ENCODE measurements around the gene WDR37.
"Not testable (repeated sequence)": the region's sequence is repeated elsewhere in the genome, so short reads cannot be mapped to it uniquely, and the experiment has no call there.

WDR37 gene

DNA sequence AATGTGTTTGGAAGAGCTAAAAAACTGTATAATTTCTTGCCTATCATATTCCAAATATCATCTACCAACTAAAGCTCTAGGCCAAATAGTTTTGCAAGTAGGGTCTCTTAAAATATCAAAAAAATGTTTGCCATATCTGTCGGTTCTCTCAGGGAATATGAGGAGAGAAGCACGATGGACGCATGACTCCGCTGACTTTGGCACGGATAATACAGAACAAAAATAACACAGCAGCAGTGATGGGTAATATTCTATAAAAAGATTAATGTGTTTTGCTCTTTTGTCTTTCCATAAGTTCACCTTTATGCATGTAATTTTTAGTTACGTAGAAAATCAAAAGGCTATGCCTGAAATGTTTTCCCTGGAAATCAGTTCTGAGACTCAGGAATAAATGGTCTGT lies 29.6 kb upstream of the WDR37 start:
- DNase-seq (ENCODE audit: low spot score), result no peak

DNA sequence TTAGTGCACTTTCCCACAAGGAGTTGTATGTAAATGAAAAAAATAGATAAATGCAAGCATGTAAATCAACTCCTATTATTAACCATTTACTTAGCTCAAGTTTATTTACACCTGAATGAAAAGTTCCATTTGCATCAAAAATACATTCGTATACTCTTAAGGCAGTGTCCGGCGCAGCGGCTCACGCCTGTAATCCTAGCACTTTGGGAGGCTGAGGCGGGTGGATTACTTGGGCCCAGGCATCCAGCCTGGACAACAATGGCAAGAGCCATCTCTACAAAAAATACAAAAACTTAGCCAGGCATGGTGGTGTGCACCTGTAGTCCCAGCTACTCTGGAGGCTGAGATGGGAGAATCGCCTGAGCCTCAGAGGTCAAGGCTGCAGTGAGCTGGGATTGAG lies 26.3 kb upstream of the WDR37 start:
- TF ChIP-seq, protein P1, sequence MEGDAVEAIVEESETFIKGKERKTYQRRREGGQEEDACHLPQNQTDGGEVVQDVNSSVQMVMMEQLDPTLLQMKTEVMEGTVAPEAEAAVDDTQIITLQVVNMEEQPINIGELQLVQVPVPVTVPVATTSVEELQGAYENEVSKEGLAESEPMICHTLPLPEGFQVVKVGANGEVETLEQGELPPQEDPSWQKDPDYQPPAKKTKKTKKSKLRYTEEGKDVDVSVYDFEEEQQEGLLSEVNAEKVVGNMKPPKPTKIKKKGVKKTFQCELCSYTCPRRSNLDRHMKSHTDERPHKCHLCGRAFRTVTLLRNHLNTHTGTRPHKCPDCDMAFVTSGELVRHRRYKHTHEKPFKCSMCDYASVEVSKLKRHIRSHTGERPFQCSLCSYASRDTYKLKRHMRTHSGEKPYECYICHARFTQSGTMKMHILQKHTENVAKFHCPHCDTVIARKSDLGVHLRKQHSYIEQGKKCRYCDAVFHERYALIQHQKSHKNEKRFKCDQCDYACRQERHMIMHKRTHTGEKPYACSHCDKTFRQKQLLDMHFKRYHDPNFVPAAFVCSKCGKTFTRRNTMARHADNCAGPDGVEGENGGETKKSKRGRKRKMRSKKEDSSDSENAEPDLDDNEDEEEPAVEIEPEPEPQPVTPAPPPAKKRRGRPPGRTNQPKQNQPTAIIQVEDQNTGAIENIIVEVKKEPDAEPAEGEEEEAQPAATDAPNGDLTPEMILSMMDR (IDR thresholded peaks at IDR 0.05; ENCODE audit: extremely low read depth, missing control alignments), result no peak

More for the DNA sequence above, 29.6 kb upstream of the WDR37 start:
- TF ChIP-seq, protein P1 (IDR thresholded peaks at IDR 0.05; ENCODE audit: extremely low read depth, missing control alignments), result no peak

DNA sequence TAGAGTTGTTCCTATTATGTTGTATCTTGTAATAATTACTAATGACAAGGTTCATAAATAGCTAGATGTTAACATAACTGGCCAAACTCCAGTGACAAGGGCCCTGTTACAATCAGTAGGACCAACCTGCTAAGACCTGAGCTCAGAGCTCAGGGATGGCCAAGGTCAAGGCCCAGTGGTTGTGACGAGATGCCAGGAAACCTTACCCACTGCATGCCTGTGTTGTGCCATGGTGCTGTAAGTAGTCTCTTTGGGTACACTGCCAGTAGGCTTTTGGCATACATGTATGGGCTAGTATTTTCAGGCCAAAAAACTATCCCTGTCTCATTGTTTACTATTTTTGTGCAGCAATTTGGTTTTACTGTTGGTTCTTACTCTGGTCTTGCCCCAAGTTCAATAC lies 22.6 kb upstream of the WDR37 start:
- TF ChIP-seq, protein P1 (IDR thresholded peaks at IDR 0.05; ENCODE audit: extremely low read depth, missing control alignments), result no peak
- DNase-seq (ENCODE audit: low spot score), result no peak

More for the DNA sequence above, 26.3 kb upstream of the WDR37 start:
- no peak for DNase-seq (ENCODE audit: low spot score)

DNA sequence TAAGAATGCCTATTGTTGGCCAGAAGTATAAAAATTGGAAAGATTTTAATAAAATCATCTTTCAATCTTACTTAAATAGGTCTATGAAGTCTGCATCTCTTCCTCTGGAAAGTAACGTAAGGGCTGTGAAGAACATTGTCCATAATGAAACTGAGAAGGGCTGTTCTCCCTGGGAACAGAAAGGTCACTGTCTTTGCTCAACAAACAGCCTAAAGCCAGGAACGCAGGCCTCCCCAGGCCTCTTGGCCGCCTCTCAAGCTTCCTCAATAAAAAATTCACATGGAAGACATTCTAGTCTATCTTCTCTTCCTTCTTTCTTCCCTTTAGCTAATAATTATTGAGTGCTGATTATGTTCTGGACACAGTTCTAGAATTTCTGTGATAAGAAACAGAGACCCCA lies 21.4 kb upstream of the WDR37 start:
- DNase-seq (ENCODE audit: low spot score), result no peak
- TF ChIP-seq, protein P1 (IDR thresholded peaks at IDR 0.05; ENCODE audit: extremely low read depth, missing control alignments), result no peak

DNA sequence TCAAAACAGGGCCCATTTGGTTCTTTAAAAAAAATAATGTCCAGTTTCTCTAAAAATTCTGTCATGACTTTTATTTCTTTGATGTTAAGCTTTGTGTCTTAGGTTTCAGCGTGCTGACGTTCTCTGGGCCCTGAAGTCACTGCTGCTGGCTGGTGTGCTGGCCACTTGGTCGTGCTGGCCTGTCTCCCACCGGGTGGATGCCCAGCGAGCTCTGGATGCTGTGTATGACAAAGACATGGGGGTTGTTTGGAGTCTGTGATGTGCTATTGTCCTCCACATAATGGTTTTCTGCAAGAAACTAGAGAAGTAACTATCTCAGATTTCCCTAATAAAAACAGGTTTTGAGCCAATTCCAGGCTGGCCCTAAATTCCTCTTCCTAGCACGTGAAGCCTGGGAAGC lies 21.0 kb upstream of the WDR37 start:
- no peak for DNase-seq (ENCODE audit: low spot score)
- TF ChIP-seq, protein P1 (IDR thresholded peaks at IDR 0.05; ENCODE audit: extremely low read depth, missing control alignments), result no peak

DNA sequence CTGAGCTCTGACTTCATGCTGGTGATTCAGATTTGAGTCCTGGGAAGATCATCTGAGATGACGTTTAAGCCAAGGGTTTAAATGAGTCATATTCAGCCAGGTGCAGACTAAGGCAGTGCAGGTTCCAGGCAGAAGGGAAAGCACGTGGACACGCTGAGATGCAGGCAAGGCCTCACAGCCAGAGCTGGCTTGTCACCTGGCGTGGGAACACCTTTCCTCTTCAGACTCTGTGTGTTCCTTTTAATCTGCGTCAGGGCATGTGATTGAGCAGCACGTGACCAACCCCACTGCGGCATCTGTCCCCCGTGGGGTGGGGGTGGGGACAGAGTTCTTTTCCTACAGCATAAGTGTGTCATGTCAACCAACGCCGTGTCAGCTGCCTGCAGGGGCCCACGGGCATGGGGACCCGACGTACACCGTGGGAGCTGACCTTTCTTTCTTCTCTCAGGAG lies 19.8 kb upstream of the WDR37 start:
- DNase-seq (ENCODE audit: low spot score), result peak; percentile 63
- TF ChIP-seq, protein P1 (IDR thresholded peaks at IDR 0.05; ENCODE audit: extremely low read depth, missing control alignments), result no peak

DNA sequence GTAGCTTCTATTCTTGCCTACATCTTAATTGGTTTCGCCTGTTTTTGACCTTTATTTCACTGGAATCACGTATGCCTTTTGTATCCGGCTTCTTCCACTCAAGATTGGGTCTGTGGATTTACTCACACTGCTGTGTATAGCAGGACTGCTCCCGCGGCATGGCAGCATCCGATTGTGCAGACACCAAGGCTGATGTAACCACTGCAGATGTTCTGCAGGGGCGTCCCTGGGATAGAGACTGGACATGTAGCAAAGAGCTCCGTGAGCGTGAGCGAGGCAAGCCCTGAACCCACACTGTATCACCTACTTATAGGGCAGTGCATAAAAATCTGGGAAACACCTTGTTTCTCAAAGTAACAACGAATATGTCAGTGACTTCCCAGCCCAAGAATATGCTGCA lies 19.1 kb upstream of the WDR37 start:
- TF ChIP-seq, protein P1 (IDR thresholded peaks at IDR 0.05; ENCODE audit: extremely low read depth, missing control alignments), result no peak
- DNase-seq (ENCODE audit: low spot score), result no peak

DNA sequence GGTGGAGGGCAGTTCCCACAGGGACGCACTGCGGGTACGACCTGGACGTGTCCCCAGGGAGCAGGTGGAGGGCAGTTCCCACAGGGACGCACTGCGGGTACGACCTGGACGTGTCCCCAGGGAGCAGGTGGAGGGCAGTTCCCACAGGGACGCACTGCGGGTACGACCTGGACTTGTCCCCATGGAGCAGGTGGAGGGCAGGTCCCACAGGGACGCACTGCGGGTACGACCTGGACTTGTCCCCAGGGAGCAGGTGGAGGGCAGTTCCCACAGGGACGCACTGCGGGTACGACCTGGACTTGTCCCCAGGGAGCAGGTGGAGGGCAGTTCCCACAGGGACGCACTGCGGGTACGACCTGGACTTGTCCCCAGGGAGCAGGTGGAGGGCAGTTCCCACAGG lies 17.4 kb upstream of the WDR37 start:
- not testable (repeated sequence) for DNase-seq (ENCODE audit: low spot score)
